ENCODE data around the gene BCKDK.

Gene BCKDK

GRCh38 chr16:31117384-31118222, 9.4 kb downstream of the BCKDK start, which contains the start of gene KAT8:
KAT8 (plus strand) TSS chr16:31117664; CDS start chr16:31117682, 18 bp downstream.
- intact Hi-C loops (cut with DNase I), result loop anchor here (10.0 kb wide), 1 partner anchor 337 kb away; the partner anchor contains the start of gene ARMC5
- DNase-seq, result peak; percentile 97 to 100 (median 99)

DNA sequence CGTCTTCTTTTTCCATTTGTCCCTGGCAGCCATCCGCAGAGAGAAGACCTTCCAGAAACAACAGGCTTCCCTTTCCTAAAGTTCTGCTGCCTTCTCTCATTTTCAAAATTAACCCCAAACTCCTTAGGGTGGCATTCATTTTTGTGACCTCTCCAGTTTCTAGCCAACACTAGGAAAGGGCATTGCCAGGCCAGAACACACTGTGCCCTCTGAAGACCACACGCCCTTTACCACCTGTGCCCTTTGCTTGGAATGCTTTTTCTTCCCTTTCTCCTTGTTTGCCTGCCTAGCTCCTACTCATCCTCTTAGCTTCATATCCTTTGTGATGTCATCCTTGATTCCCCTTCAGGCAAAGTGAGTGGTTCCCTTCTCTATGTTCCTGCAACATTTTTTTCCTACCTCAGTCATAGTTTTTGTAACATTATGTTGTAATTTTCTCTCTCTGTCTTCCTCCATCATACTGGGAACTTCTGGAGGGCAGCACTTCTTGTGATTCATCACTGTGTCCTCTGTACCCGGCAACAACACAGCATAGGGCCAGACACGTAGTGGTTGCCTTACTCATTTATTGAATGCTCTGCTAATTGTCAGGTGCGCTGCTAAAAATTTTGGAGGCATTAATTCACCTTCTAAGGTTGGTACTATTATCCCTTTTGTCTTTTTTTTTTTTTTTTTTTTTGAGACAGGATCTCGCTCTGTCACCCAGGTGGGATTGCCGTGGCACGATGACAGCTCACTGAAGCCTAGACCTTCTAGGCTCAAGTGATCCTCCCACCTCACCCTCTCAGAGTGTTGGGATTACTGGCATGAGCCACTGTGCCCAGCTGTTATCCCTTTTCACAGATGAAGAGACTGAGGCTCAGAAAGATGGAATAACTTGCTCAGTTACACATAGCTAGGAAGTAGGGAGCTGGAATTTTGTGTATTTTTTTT, 10.3 kb downstream of the BCKDK start:
- DNase-seq, result no peak
- intact Hi-C loops (cut with DNase I), result loop anchor here (10.0 kb wide), 1 partner anchor 336 kb away; the partner anchor contains the start of gene ARMC5

- no peak for DNase-seq
These were observed 11.9 kb downstream of the BCKDK start for GRCh38 chr16:31120129-31120528.

GRCh38 chr16:31125844-31126243, 17.7 kb downstream of the BCKDK start:
- DNase-seq, result no peak
- intact Hi-C loops (cut with DNase I), result no loop called here

More at GRCh38 chr16:31120129-31120528, 11.9 kb downstream of the BCKDK start:
- intact Hi-C loops (cut with DNase I), result no loop called here

GRCh38 chr16:31127182-31127581, 19.0 kb downstream of the BCKDK start:
- intact Hi-C loops (cut with DNase I), result no loop called here
- no peak for DNase-seq

GRCh38 chr16:31128711-31129567, 20.8 kb downstream of the BCKDK start:
- intact Hi-C loops (cut with DNase I), result no loop called here
- peak in 4 of 10 donors; percentile 13 to 81 (median 36) for DNase-seq

DNA sequence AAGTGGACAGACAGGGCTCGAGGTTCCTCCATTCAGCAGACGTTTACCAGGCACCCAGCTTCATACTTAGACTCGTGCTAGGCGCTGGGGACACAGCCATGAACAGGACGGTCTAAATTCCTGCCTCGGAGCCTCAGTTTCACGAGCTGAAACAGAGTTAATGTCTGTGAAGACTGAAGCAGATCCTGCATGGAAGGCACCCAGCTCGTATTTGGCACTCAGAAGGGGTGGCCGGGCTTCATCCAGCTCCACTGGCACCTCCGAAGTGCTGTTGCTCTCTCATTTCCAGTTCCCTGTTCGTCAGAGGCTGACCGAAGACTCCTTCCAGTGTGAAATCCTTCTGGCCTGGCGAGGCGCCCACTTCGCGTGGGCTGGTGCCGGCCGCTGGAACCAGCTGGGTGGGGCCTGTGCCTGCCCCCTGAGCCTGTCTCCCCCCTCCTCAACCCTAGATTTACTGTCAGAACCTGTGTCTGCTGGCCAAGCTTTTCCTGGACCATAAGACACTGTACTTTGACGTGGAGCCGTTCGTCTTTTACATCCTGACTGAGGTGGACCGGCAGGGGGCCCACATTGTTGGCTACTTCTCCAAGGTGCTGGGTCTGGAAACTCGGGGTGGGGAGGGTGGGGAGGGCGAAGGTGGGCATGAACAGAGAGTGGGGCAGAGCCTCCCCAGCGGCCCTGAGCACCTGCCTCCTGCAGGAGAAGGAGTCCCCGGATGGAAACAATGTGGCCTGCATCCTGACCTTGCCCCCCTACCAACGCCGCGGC, 21.6 kb downstream of the BCKDK start:
- DNase-seq, result peak in 3 of 10 donors; percentile 25 to 84 (median 29)
- intact Hi-C loops (cut with DNase I), result loop anchor here (5.0 kb wide), 1 partner anchor 373 kb away; no protein-coding TSS in a partner anchor

DNA sequence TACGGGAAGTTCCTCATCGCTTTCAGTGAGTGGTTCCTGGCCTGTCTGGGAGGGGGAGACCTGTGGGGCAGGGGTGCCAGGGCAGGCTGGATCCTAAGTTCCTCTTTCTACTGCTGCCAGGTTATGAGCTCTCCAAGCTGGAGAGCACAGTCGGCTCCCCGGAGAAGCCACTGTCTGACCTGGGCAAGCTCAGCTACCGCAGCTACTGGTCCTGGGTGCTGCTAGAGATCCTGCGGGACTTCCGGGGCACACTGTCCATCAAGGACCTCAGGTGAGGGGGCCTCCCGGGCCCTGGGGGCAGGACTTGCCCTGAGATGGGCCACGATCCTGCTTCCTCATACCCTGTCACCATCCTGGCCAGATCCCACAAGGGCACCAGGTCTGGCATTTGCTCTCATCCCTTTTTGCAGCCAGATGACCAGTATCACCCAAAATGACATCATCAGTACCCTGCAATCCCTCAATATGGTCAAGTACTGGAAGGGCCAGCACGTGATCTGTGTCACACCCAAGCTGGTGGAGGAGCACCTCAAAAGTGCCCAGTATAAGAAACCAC, 22.2 kb downstream of the BCKDK start:
- peak in 1 of 10 donors; percentile 78 for DNase-seq
- intact Hi-C loops (cut with DNase I), result loop anchor here (5.0 kb wide), 1 partner anchor 372 kb away; no protein-coding TSS in a partner anchor

DNA sequence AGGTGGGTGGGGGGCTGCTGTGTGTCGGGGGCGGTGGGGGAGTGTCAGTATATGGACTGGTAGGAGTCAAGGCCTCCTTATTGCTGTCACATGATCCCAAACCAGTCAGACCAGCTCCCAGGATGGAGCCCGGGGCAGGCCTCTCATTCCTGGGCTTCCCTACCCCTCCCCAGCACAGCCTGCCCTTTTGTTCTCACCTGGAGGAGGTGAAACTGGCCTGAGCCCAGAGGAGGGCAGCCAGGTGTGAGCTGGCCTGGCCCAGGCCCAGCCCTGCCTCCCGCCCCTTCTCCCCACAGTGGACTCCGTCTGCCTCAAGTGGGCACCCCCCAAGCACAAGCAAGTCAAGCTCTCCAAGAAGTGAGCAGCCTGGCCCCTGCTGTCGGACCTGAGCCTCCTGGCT, 22.7 kb downstream of the BCKDK start:
- DNase-seq, result peak in 1 of 10 donors; percentile 74
- intact Hi-C loops (cut with DNase I), result loop anchor here (5.0 kb wide), 1 partner anchor 371 kb away; no protein-coding TSS in a partner anchor

GRCh38 chr16:31131416-31131815, 23.2 kb downstream of the BCKDK start:
- DNase-seq, result no peak
- intact Hi-C loops (cut with DNase I), result loop anchor here (5.0 kb wide), 1 partner anchor 371 kb away; no protein-coding TSS in a partner anchor

DNA sequence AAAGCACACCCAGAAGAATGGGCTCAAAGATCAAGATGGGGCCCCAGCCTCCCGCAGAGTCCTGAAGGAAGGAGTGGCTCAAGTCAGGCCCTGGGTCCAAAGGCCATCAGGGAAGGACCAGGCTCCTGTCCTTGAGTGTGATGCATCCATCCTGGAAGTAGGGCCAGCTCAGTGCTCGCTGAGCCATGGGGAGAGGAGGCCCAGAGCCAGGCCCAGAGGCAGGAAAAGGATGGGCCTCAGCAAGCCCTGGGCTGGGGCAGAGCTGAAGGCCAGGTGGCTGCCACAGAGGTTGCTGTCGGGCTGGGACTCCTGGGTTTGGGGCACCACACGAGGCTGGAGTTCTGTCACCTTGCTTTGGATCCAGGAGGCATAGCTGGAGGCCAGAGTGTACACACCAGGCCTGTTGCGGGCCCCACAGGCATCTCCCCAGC, 23.7 kb downstream of the BCKDK start:
- intact Hi-C loops (cut with DNase I), result loop anchor here (5.0 kb wide), 1 partner anchor 370 kb away; no protein-coding TSS in a partner anchor
- DNase-seq, result peak in 1 of 10 donors; percentile 63

DNA sequence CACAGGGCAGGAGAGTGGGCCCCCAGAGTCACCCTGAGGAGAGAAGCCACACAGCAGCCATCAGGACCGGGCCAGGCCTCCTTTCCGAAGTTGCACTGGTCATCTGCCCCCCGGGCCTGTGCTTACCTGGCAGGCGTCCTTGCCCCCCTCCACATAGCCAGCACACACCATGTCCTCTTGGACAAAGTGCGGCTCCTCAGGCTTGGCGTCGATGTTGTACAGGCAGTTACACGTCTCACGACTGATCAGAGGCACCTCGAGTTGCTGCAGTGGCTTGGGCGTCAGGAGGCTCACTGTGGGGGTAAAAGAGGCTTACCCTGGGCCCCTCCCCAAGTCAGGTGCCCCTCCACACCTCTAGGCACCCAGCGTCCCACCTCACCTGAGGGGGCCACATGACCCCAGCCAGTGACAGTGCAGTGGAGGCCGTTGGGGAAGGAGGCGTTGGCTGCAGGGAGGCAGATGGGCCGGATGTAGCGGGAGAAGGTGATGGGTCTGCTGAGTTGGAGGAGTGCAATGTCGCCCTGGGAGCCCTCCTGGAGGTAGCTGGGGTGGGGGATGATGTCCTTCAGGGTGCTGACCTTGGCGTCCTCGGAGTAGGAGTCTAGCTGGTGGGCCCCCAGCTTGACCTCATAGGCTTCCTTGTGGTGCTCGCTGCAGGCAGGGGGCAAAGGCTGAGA, 24.3 kb downstream of the BCKDK start:
- intact Hi-C loops (cut with DNase I), result loop anchor here (5.0 kb wide), 1 partner anchor 370 kb away; no protein-coding TSS in a partner anchor
- peak in 1 of 10 donors; percentile 46 for DNase-seq

DNA sequence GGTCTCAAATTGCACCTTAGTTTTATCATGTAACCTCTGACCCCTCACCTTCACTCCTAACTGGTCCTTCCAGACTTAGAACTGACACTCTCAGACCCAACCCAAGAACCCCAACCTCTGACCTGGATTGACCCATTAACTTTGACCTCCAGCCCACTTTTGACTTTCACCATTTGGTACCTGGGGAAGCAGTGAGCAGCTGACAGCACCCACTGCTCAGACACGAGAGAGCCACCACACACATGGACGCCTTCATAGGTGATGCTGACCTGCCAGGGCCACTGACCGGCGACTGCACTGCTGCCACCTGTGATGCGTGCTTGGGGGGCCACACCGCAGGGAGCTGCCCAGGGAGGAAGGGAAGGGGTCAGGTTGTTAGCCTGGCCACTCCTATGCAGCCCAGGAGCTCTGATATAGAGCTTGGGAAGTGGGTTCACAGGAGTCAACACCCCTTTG, 24.9 kb downstream of the BCKDK start:
- no peak for DNase-seq
- intact Hi-C loops (cut with DNase I), result loop anchor here (5.0 kb wide), 1 partner anchor 369 kb away; no protein-coding TSS in a partner anchor

GRCh38 chr16:31134091-31134571, 25.9 kb downstream of the BCKDK start:
- no peak for DNase-seq

GRCh38 chr16:31134625-31135534, 26.7 kb downstream of the BCKDK start:
- no peak for DNase-seq
- intact Hi-C loops (cut with DNase I), result loop anchor here (5.0 kb wide), 1 partner anchor 367 kb away; no protein-coding TSS in a partner anchor

More at GRCh38 chr16:31134091-31134571, 25.9 kb downstream of the BCKDK start:
- intact Hi-C loops (cut with DNase I), result loop anchor here (5.0 kb wide), 1 partner anchor 368 kb away; no protein-coding TSS in a partner anchor
